H1 (cell line): Measurements from ENCODE around the gene LSM14B. TPM values are rescaled to one million over a fixed set of nuclear protein-coding genes. Genes with fewer than 3 reads are reported as not detected.

ENCODE experiments used
- CTCF ChIA-PET: fragments of 300-600 bp; sonication (Branson Sonifier 250); formaldehyde crosslinking; loops from one replicate; lab custom pipeline; 2021; ENCODE audit not compliant: partially characterized antibody; lab: Charles Lee
- POLR2A ChIA-PET: fragments of 300-600 bp; sonication (Branson Sonifier 250); formaldehyde crosslinking; loops from one replicate; lab custom pipeline; 2021; ENCODE audit warnings: inconsistent platforms; ENCODE audit not compliant: partially characterized antibody; lab: Charles Lee
- DNase-seq, 2 experiments: peaks; one replicate each; pipeline versions ENCODE4 v3.0.0 to v3.0.0-alpha.2; 2010 to 2022; ENCODE audit warnings: low spot score in 2 of 2, low read depth in 1 of 2, mixed read lengths in 1 of 2
- FAIRE-seq: peaks from 2 replicates; lab custom pipeline; 2011; peaks lifted over from hg19 to GRCh38; lab: Jason Lieb, UNC
- H2AFZ ChIP-seq: 2 replicates; pipeline ENCODE4 v1.8.1; 2012; ENCODE audit warnings: low read length, inconsistent platforms
- H2AK5ac ChIP-seq: 2 replicates; pipeline ENCODE4 v1.6.1; 2013; ENCODE audit warnings: low read depth, low read length
- H2BK120ac ChIP-seq: replicated peaks from 2 replicates; pipeline ENCODE3; 2013; ENCODE audit warnings: low read depth, low read length, inconsistent platforms
- H2BK12ac ChIP-seq: 2 replicates; pipeline ENCODE4 v1.6.1; 2013; ENCODE audit warnings: low read depth, low read length
- H2BK15ac ChIP-seq: 2 replicates; pipeline ENCODE4 v1.6.1; 2013; ENCODE audit warnings: low read length
- H2BK20ac ChIP-seq: 2 replicates; pipeline ENCODE4 v1.6.1; 2013; ENCODE audit warnings: low read length
- H2BK5ac ChIP-seq: 2 replicates; pipeline ENCODE4 v1.6.1; 2013; ENCODE audit warnings: low read depth, low read length
- H3K14ac ChIP-seq: 2 replicates; pipeline ENCODE4 v1.6.1; 2013; ENCODE audit warnings: inconsistent platforms; ENCODE audit not compliant: insufficient read length
- H3K18ac ChIP-seq: 2 replicates; pipeline ENCODE4 v1.6.1; 2013; ENCODE audit warnings: low read length; ENCODE audit errors: extremely low read depth
- H3K23ac ChIP-seq: 2 replicates; pipeline ENCODE4 v1.6.1; 2013; ENCODE audit warnings: inconsistent platforms; ENCODE audit not compliant: insufficient read length
- H3K23me2 ChIP-seq: 2 replicates; pipeline ENCODE4 v1.6.1; 2013; ENCODE audit warnings: low read depth, low read length
- H3K27ac ChIP-seq: 2 replicates; pipeline ENCODE4 v1.6.1; 2011; ENCODE audit warnings: low read depth, low read length, inconsistent platforms
- H3K27me3 ChIP-seq, 4 experiments: replicated peaks in 1 of 4; 1 replicate in 1 of 4; 2 replicates in 3 of 4; pipeline versions ENCODE4 v1.6.1 to v1.8.1; 2011 to 2013; ENCODE audit warnings: low read length in 3 of 4, mild to moderate bottlenecking in 3 of 4, inconsistent platforms in 2 of 4, mixed read lengths in 2 of 4, moderate library complexity in 1 of 4; ENCODE audit not compliant: control insufficient read depth in 3 of 4, insufficient read depth in 3 of 4; ENCODE audit errors: extremely low read depth in 1 of 4
- H3K36me3 ChIP-seq, 4 experiments: 2 replicates each; pipeline versions ENCODE4 v1.6.1 to v1.8.1; 2011 to 2013; ENCODE audit warnings: mild to moderate bottlenecking in 4 of 4, low read length in 3 of 4, moderate library complexity in 2 of 4, control low read depth in 1 of 4, inconsistent platforms in 1 of 4; ENCODE audit not compliant: insufficient read depth in 4 of 4, control insufficient read depth in 2 of 4
- H3K4ac ChIP-seq: replicated peaks from 2 replicates; pipeline ENCODE3; 2013; ENCODE audit warnings: low read length, low read depth, mixed read lengths, inconsistent platforms; ENCODE audit not compliant: insufficient read length
- H3K4me1 ChIP-seq, 4 experiments: replicated peaks in 1 of 4; 1 replicate in 1 of 4; 2 replicates in 3 of 4; pipeline versions ENCODE4 v1.6.1 to v1.8.1; 2011 to 2013; ENCODE audit warnings: low read length in 3 of 4, inconsistent platforms in 2 of 4, mixed read lengths in 1 of 4; ENCODE audit not compliant: insufficient read depth in 4 of 4, control insufficient read depth in 3 of 4
- H3K4me2 ChIP-seq, 2 experiments: 2 replicates each; pipeline versions ENCODE4 v1.6.1 to v1.8.1; 2011 to 2013; ENCODE audit warnings: low read depth in 2 of 2, low read length in 2 of 2, control low read depth in 1 of 2, inconsistent platforms in 1 of 2, mild to moderate bottlenecking in 1 of 2; ENCODE audit not compliant: insufficient read depth in 1 of 2
- H3K4me3 ChIP-seq, 4 experiments: fragments of 200-600, 300-600 bp in 1 of 4; sonication (generic), shearing (Covaris generic), sonication (Bioruptor Twin) in 1 of 4; 2 replicates each; pipeline versions ENCODE4 v1.5.1 to v1.8.1; 2011 to 2016; ENCODE audit warnings: low read length in 4 of 4, low read depth in 3 of 4, control low read depth in 2 of 4, inconsistent platforms in 2 of 4, mild to moderate bottlenecking in 2 of 4, mixed read lengths in 1 of 4, moderate library complexity in 1 of 4; ENCODE audit not compliant: insufficient read depth in 2 of 4; ENCODE audit errors: extremely low read depth in 1 of 4
- H3K56ac ChIP-seq: replicated peaks from 2 replicates; pipeline ENCODE3; 2013; ENCODE audit warnings: low read depth, mild to moderate bottlenecking, mixed read lengths, low read length, inconsistent platforms; ENCODE audit not compliant: insufficient read length
- H3K79me1 ChIP-seq: 2 replicates; pipeline ENCODE4 v1.6.1; 2013; ENCODE audit warnings: low read depth, low read length, control low read depth
- H3K79me2 ChIP-seq, 2 experiments: 2 replicates each; pipeline versions ENCODE4 v1.6.1 to v1.8.1; 2012 to 2013; ENCODE audit warnings: low read length in 2 of 2, mild to moderate bottlenecking in 2 of 2, inconsistent platforms in 1 of 2; ENCODE audit not compliant: insufficient read depth in 2 of 2, control insufficient read depth in 1 of 2
- H3K9ac ChIP-seq, 4 experiments: replicated peaks in 1 of 4; 1 replicate in 1 of 4; 2 replicates in 3 of 4; pipeline versions ENCODE4 v1.6.1 to v1.8.1; 2011 to 2013; ENCODE audit warnings: low read depth in 3 of 4, low read length in 3 of 4, control low read depth in 2 of 4, mild to moderate bottlenecking in 2 of 4, moderate library complexity in 2 of 4, inconsistent platforms in 1 of 4; ENCODE audit errors: extremely low read depth in 1 of 4
- H3K9me3 ChIP-seq, 2 experiments: 2 replicates each; pipeline versions ENCODE4 v1.6.1 to v1.8.1; 2012 to 2013; ENCODE audit warnings: mild to moderate bottlenecking in 2 of 2, moderate library complexity in 2 of 2, control low read depth in 1 of 2, inconsistent platforms in 1 of 2, low read depth in 1 of 2, low read length in 1 of 2, mixed read lengths in 1 of 2; ENCODE audit not compliant: insufficient read depth in 2 of 2
- H4K20me1 ChIP-seq, 2 experiments: replicated peaks in 1 of 2; 2 replicates each; pipeline versions ENCODE3 to v1.8.1; 2011 to 2013; ENCODE audit warnings: inconsistent platforms in 2 of 2, low read length in 2 of 2, mild to moderate bottlenecking in 1 of 2; ENCODE audit not compliant: insufficient read depth in 2 of 2, control insufficient read depth in 1 of 2
- H4K5ac ChIP-seq: 2 replicates; pipeline ENCODE4 v1.6.1; 2013; ENCODE audit warnings: low read length, low read depth, mixed read lengths, inconsistent platforms; ENCODE audit not compliant: insufficient read length
- H4K8ac ChIP-seq: 2 replicates; pipeline ENCODE4 v1.8.0; 2013; ENCODE audit warnings: mild to moderate bottlenecking, moderate library complexity, low read length, inconsistent platforms; ENCODE audit not compliant: insufficient read depth; ENCODE audit errors: extremely low read depth
- H4K91ac ChIP-seq: replicated peaks from 2 replicates; pipeline ENCODE3; 2013; ENCODE audit warnings: low read length, mixed read lengths, inconsistent platforms; ENCODE audit not compliant: insufficient read length
- WGBS, 2 experiments: shearing (Covaris generic) in 1 of 2; methylation state at CpG; one replicate each; pipeline versions ENCODE4 v1.1.6 to v1.1.7; 2013 to 2015; ENCODE audit warnings: low lambda C conversion rate in 2 of 2, mixed read lengths in 2 of 2, inconsistent platforms in 1 of 2, low coverage in 1 of 2, missing lambda C conversion rate in 1 of 2; ENCODE audit not compliant: insufficient replicate concordance in 2 of 2, insufficient coverage in 1 of 2, insufficient read length in 1 of 2; ENCODE audit errors: extremely low coverage in 1 of 2, missing lambda C conversion rate in 1 of 2; 5-methylcytosine and 5-hydroxymethylcytosine counted together
- polyA plus RNA-seq, 7 experiments: library from polyadenylated mRNA; depleted of rRNA in 3 of 7; stranded (reverse) in 5 of 7; unstranded in 2 of 7; fragments of >200 nt in 5 of 7; fragments of 200-250 nt in 2 of 7; gene quantifications; 1 replicate in 5 of 7; 2 replicates in 1 of 7; 4 replicates in 1 of 7; pipeline versions ENCODE4 v1.2.1 to v1.2.3, GENCODE V29; 2011 to 2013; ENCODE audit warnings: missing spikeins in 2 of 7, mixed read lengths in 2 of 7
- total RNA-seq: library from RNA; stranded (reverse); fragmentation: NEBNext Ultra II Directional; extraction: Animal tissue kit (Norgen Biotek cat#: 25700); gene quantifications from 2 replicates; pipeline ENCODE4 v1.2.1, GENCODE V29; 2021

LSM14B gene
- total and polyA plus RNA-seq, 2 of the 8 experiments (the other 6 are each of a cell fraction or from before 2014, with no cell fraction given), result 58.3 to 65.6 TPM

DNA sequence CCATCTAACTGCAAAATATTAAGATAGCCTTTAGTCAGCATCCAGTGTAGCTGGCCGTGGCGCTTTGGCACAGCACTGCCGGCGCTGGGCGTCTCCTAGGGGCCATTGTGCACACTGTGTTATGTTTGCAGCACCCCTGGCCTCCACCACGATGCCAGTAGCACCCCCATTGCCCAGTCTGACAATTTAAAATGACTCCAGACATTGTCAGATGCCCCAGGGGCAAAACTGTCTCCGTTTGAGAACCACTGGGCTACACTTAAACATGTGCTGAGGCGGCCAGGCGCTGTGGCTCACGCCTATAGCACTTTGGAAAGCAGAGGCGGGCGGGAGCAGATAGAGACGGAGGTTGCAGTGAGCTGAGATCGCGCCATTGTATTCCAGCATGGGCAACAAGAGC lies 54.6 kb downstream of the LSM14B start:
- POLR2A ChIA-PET, result interaction anchor here (0.6 kb wide), 1 partner anchor 181 kb away, joined by 3 read pairs; no protein-coding TSS in a partner anchor
- CTCF ChIA-PET, result interaction anchor here (0.6 to 2.0 kb wide), 3 partner anchors 10 to 147 kb away, joined by 3 to 6 read pairs (median 4); no protein-coding TSS in a partner anchor
- Histone ChIP-seq H2BK12ac (no peak overlapping the region), H3K14ac (no peak overlapping the region), H3K27ac (no peak overlapping the region), H3K79me1 (no peaks in the 10 kb centered on the region), H4K91ac (no peak overlapping the region), H3K4me2 (no peak overlapping the region), H3K36me3 (peaks cover 2 to 26% (median 13%) of the 10 kb centered on the region in 4 experiments; a peak in 6 of 8 replicates), H3K27me3 (no peaks in the 10 kb centered on the region), H2BK5ac (no peak overlapping the region), H4K20me1 (peaks cover 0 to 4% of the 10 kb centered on the region in 2 experiments), H3K4me3 (no peak overlapping the region), H2BK20ac (no peak overlapping the region), H3K4ac (no peak overlapping the region), H2AFZ (no peak overlapping the region), H3K56ac (no peak overlapping the region), H2BK15ac (no peak overlapping the region), H4K5ac (no peak overlapping the region), H3K23me2 (no peaks in the 10 kb centered on the region), H2AK5ac (no peak overlapping the region), H3K23ac (no peak overlapping the region), H2BK120ac (no peak overlapping the region), H3K18ac (no peak overlapping the region), H3K4me1 (no peaks in the 10 kb centered on the region; a peak in 1 of 7 replicates), H3K9ac (no peak overlapping the region), H3K9me3 (no peaks in the 10 kb centered on the region), H4K8ac (no peak overlapping the region), H3K79me2 (no peaks in the 10 kb centered on the region)
- WGBS, 2 experiments, result 90% methylated on average over 15 of the region's 15 CpGs; no CpG with 5 or more reads in 1 of the 2 experiments
- no peak for FAIRE-seq
- no peak for DNase-seq
